GM18520 (cell line): Measurements from ENCODE around the gene ZNF740.

Source experiments
- ATAC-seq: cut with Tn5 transposase; IDR thresholded peaks from one replicate; pipeline ENCODE4 v1.9.1; 2021; ENCODE audit not compliant: unreplicated experiment

The ZNF740 gene

GRCh38 chr12:53225635-53226424, 45.3 kb downstream of the ZNF740 start:
- no peak for ATAC-seq

GRCh38 chr12:53226815-53227214, 46.3 kb downstream of the ZNF740 start:
- ATAC-seq = no peak

- ATAC-seq = no peak
These were observed 46.8 kb downstream of the ZNF740 start for GRCh38 chr12:53227341-53227740.

GRCh38 chr12:53227836-53228235, 47.3 kb downstream of the ZNF740 start:
- no peak for ATAC-seq

GRCh38 chr12:53229454-53229853, 48.9 kb downstream of the ZNF740 start:
- no peak for ATAC-seq

- ATAC-seq = no peak
These were observed 49.8 kb downstream of the ZNF740 start for GRCh38 chr12:53230108-53230845.

GRCh38 chr12:53231671-53231920, 51.1 kb downstream of the ZNF740 start:
- no peak for ATAC-seq

GRCh38 chr12:53231921-53232645, 51.6 kb downstream of the ZNF740 start, which contains the start of gene RARG:
Gene RARG, minus strand, starts transcription at chr12:53232209. Its CDS starts 4,664 bp downstream, at chr12:53227545.
- ATAC-seq = no peak

GRCh38 chr12:53232646-53233461, 52.3 kb downstream of the ZNF740 start:
- ATAC-seq = no peak

GRCh38 chr12:53233671-53234121, 53.2 kb downstream of the ZNF740 start:
- no peak for ATAC-seq

GRCh38 chr12:53234271-53234914, 53.9 kb downstream of the ZNF740 start:
- no peak for ATAC-seq

GRCh38 chr12:53235164-53235563, 54.6 kb downstream of the ZNF740 start:
- ATAC-seq = no peak

- ATAC-seq = no peak
These were observed 55.4 kb downstream of the ZNF740 start for GRCh38 chr12:53235742-53236442.

GRCh38 chr12:53236443-53237111, 56.1 kb downstream of the ZNF740 start:
- ATAC-seq = no peak

- no peak for ATAC-seq
These were observed 59.2 kb downstream of the ZNF740 start for GRCh38 chr12:53239643-53240258.

- ATAC-seq = no peak
These were observed 61.3 kb downstream of the ZNF740 start for GRCh38 chr12:53241623-53242412.

- ATAC-seq = no peak
These were observed 63.8 kb downstream of the ZNF740 start for GRCh38 chr12:53244337-53244736.
